ENCODE results near the gene PACRG. TPM values are rescaled to one million over a fixed set of nuclear protein-coding genes. Genes with fewer than 3 reads are reported as not detected.
A peak's percentile ranks its signal among the peaks of the same experiment; 100 is the strongest.
"Not testable (repeated sequence)": the region's sequence is repeated elsewhere in the genome, so short reads cannot be mapped to it uniquely, and the experiment has no call there.

Gene PACRG
- polyA plus RNA-seq, 12 donors, result 1.5 to 4.3 (median 2.0) TPM; not detected in 2

DNA sequence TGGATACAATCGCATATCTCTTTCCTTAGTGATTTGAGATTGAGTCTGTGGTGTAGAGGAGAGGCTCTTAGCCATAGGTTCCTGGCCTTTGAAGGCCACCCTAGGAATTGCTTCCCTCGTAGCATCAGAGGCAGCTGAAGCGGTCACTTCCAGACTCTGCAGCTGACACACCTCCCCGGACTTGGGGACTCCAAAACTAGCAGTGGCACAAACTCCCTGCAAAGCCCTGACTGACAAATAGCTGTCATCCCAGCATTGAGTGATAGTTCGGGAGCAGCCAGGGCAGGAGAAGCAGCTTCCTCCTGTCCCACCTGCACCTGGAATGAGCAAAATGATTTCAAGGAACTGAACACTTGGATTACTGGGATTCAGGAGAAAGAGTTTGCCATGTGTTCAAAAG is 586.2 kb downstream of the PACRG start:
- no peak for DNase-seq

- no peak for DNase-seq
Measured at GRCh38 chr6:163314791-163315470, 587.2 kb downstream of the PACRG start.

- DNase-seq, result not testable (repeated sequence)
Measured at GRCh38 chr6:163316866-163317495, 589.2 kb downstream of the PACRG start.

DNA sequence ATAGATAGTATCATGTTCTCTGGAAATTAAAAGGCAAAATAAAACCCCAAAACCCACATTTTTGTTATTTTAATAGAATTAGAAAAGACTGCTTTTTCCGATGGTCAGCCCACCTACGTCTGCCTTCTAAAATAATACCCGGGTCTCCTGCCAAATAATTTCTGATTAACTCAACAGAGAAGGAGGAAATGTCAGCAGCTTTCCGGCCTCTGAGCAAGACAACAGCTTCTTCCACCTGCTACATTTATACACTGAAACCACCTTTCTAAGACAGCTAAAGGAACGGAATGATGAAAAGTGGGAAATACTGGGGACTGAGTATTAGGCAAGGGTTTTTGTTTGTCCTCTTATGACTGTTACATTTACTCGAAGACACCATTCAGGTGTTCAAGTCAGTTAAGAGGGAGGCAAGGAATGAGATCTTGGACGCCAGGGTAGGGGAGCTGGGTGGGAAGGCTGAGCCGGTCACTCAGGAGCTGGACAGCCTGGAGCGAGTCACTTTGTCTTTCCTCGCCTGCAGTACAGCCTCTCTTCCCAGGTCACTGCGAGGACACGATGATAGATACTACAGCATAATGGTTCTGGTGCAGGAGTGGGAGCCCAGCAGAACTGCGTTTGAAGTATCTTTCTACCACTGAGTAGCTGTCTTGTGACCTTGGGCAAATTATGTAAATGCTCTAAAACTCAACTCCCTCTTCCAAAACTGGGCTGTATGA is 590.5 kb downstream of the PACRG start:
- no peak for DNase-seq

GRCh38 chr6:163319609-163320366 is 592.0 kb downstream of the PACRG start:
- no peak for DNase-seq

GRCh38 chr6:163320402-163320801 is 592.6 kb downstream of the PACRG start:
- DNase-seq, result no peak

GRCh38 chr6:163320804-163321203 is 593.0 kb downstream of the PACRG start:
- DNase-seq, result no peak

DNA sequence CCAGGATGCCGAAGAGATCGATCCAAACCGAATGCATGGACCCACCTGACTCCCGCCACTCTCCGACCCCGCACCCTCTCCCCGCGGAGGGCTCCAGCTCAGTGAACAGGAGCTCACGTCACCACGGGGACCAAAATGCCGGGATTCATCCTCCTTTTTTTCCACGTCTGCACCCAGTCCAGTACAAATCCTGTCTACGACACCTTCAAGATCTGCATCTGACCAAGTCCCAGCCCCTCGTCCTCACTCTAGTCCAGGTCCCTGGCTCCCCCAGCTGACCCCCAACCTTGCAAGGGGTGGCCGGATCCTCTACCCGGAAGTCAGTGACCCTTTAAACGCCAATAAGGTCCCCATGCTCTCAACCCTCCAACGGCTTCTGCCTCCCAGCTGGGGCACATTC is 593.9 kb downstream of the PACRG start:
- no peak for DNase-seq

GRCh38 chr6:163323274-163323673 is 595.5 kb downstream of the PACRG start:
- DNase-seq, result no peak

DNA sequence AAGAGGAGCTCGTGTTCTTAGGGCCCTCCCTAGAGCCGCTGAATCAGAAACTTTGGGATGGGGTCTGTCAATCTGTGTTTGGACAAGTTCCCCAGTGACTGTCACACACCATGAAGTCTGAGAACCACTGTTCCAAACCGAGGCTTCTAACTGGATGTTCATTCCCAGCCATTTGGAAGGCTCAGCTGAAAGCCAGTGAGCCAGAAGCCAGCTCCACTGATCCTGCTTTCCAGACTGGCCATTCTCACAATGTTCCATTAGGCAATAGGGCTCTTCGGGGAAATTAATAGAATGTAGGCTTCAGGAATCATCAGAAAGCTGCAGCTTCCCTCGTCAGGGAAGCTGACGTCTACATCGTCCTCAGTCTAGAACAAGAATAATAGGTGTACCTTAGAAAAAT is 595.9 kb downstream of the PACRG start:
- DNase-seq, result peak; percentile 64

GRCh38 chr6:163324326-163324687 is 596.5 kb downstream of the PACRG start:
- DNase-seq, result no peak

DNA sequence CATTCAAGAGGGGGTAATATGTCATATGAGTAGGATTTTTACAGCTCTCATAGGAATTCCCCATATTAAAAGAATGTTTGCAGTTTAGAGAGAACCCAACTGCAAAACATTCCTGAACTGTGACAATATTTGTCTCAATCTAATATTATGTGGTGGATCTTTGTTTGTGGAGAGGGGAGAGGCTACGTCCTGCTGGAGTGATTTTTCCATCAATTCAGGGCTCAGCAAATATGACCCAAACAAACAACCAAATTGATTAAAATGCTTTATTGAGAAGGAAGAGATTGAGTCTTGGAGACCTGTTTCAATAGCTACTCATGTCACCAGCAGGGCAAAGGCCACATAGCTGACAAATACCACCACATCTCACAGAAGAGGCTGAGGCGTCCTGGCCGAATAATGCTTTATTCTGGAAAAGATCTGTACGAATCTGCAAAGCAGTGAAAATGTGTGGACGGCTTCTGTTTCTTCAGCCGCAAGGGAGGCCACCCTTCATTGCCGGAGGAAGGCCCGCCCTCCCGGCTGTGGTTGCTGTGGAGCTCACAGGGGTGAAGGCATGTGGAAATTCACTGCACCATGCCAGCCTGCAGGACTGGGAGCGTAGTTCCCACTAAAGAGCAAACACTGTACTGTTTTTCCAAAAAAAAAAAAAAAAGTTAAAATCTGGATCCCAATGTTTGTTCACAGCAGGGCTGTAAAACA is 597.1 kb downstream of the PACRG start:
- DNase-seq, result no peak

- no peak for DNase-seq
Measured at GRCh38 chr6:163325390-163325784, 597.6 kb downstream of the PACRG start.

DNA sequence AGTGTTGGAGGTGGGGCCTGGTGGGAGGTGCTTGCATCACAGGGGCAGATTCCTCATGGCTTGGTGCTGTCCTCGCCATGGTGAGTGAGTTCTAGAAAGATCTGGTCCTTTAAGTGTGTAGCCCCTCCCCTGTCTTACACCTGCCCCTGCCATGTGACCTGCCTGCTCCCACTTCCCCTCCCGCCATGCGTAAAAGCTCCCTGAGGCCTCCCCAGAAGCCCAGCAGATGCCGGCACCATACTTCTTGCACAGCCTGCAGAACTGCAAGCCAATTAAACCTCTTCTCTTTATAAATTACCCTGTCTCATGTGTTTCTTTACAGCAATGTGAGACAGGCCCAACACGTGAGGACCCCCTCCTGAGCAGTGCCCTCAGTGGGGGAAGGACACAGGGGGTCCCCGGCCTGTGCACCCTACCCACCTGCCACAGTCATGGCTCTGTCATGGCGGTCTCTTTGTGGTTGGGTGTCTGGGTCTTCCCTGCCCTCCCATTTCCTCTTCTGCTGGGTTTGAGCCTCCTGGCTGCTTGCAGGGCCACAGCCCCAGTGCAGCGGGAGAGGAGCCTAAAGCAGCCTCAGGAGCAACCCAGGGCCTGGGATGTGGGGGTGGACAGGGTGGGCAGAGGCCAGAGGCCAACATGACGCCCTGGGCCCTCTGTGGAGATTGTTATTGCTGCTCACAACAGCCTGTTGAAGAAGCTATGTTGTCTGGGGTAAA is 599.5 kb downstream of the PACRG start:
- no peak for DNase-seq

DNA sequence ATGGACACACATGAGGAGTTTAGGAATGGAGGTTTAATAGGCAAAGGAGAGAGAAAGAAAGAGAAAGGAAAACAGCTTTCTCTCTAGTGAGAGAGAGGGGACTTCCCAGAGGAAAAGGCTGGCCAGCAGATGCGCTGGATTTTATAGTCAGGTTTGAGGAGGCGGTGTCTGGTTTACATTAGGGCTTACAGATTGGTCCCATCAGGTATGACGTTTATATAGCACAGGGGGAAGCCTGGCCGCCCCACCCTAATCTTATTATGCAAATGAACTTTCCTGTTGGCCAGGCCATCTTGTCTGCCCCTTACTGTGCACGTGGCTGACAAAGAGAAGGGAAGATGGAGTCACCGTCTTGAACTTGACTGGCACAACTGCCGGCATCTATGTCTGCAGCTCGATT is 600.1 kb downstream of the PACRG start:
- DNase-seq, result no peak

DNA sequence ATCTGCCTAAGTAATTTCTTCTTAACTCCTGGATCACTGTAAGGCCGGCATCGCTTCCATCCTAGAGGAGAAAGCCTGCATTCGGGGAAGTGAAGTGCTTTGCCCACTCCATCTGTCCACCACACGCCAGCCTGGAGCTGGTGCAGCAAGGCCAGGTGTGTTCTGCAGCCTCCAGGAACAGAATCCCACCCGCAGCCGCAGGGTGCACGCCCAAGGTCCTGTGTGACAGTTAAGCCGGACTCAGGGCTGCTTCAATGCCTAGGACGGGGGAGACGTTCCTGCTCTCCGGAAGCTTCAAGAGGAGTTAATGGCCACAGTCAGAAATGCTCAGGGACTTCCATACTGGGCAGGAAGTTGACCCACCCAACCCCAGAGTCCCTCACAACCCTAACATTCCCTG is 600.6 kb downstream of the PACRG start:
- no peak for DNase-seq

DNA sequence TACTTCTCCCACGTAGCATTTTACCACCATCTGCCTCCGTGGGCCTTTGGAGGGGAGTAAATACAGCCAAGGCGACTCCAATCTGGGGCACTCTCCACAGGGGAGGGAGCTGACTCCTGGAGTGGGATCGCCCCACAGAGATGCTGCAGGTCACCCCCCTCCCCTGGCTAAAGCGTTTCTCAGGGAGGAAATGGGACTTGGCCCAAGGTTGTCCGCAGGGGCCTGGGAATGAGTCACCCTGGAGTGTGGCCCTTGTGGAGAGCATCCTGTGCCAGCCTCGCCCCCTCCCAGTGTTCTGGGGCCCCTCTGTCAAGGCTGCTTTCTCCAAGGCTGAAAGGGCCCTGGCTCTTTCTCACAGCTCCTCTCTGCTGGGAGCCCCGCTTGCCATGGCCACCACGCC is 602.2 kb downstream of the PACRG start:
- no peak for DNase-seq

DNA sequence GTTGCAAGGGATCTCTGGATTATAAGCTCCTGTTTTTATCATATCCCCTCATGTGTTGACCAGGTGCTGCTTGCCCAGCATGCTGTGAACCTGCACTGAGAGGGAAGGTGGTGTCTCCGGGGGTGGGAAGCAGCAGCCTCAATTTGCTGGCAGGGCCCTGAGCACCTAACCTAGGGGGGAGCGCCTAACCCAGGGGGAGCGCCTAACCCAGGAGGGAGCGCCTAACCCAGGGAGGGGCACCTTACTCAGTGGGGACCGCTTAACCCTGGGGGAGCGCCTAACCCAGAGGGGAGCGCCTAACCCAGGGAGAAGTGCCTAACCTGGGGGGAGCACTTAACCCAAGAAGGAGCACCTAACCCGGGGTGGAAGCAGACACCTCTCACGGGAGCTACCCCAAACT is 603.5 kb downstream of the PACRG start:
- DNase-seq, result no peak

GRCh38 chr6:163332575-163332974 is 604.8 kb downstream of the PACRG start:
- DNase-seq, result no peak

DNA sequence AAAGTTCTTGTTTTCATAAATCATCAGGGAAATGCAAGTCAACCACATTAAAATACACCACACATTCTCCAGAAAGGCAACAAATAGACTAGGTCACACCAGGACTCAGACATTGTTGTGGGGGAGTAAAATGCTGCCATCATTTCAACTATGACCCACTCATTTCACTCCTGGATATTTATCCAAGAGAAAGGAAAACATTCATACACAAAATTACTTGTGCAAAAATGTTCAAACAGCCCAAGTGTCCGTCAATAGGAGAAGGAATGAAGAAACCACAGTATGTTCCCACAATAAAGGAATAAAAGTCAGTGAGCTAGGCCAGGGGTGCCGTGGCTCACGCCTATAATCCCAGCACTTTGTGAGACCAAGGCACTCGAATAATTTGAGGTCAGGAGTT is 605.3 kb downstream of the PACRG start:
- no peak for DNase-seq
